Measurements from ENCODE around the gene GBP6.

GRCh38 chr1:89396902-89397301, 33.0 kb downstream of the GBP6 start:
- no peak for TF ChIP-seq RARB (CRISPR knock-in tag; IDR thresholded peaks at IDR 0.05)
- TF ChIP-seq PATZ1 (CRISPR knock-in tag; IDR thresholded peaks at IDR 0.05; ENCODE audit: borderline replicate concordance) = no peak
- TF ChIP-seq BACH2 (CRISPR knock-in tag; IDR thresholded peaks at IDR 0.05; ENCODE audit: borderline replicate concordance) = no peak
- no peak for TF ChIP-seq ZNF565 (CRISPR knock-in tag; conservative IDR thresholded peaks at IDR 0.05; ENCODE audit: low read depth)
- TF ChIP-seq TCF4 (CRISPR knock-in tag; IDR thresholded peaks at IDR 0.05; ENCODE audit: borderline replicate concordance) = no peak
- no peak for TF ChIP-seq PPARA (CRISPR knock-in tag; IDR thresholded peaks at IDR 0.05; ENCODE audit: borderline replicate concordance)
- no peak for TF ChIP-seq ZFP3 (CRISPR knock-in tag; IDR thresholded peaks at IDR 0.05)
- no peak for TF ChIP-seq ESRRG (CRISPR knock-in tag; IDR thresholded peaks at IDR 0.05)
- TF ChIP-seq, protein P1, sequence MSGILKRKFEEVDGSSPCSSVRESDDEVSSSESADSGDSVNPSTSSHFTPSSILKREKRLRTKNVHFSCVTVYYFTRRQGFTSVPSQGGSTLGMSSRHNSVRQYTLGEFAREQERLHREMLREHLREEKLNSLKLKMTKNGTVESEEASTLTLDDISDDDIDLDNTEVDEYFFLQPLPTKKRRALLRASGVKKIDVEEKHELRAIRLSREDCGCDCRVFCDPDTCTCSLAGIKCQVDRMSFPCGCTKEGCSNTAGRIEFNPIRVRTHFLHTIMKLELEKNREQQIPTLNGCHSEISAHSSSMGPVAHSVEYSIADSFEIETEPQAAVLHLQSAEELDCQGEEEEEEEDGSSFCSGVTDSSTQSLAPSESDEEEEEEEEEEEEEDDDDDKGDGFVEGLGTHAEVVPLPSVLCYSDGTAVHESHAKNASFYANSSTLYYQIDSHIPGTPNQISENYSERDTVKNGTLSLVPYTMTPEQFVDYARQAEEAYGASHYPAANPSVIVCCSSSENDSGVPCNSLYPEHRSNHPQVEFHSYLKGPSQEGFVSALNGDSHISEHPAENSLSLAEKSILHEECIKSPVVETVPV (CRISPR knock-in tag; IDR thresholded peaks at IDR 0.05) = no peak
- TF ChIP-seq OSR1 (CRISPR knock-in tag; IDR thresholded peaks at IDR 0.05) = no peak
- TF ChIP-seq, protein P2, sequence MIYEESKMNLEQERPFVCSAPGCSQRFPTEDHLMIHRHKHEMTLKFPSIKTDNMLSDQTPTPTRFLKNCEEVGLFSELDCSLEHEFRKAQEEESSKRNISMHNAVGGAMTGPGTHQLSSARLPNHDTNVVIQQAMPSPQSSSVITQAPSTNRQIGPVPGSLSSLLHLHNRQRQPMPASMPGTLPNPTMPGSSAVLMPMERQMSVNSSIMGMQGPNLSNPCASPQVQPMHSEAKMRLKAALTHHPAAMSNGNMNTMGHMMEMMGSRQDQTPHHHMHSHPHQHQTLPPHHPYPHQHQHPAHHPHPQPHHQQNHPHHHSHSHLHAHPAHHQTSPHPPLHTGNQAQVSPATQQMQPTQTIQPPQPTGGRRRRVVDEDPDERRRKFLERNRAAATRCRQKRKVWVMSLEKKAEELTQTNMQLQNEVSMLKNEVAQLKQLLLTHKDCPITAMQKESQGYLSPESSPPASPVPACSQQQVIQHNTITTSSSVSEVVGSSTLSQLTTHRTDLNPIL (CRISPR knock-in tag; IDR thresholded peaks at IDR 0.05; ENCODE audit: low read depth) = no peak
